Measurements from ENCODE around the gene PTOV1.
A peak's percentile ranks its signal among the peaks of the same experiment; 100 is the strongest.

The PTOV1 gene

DNA sequence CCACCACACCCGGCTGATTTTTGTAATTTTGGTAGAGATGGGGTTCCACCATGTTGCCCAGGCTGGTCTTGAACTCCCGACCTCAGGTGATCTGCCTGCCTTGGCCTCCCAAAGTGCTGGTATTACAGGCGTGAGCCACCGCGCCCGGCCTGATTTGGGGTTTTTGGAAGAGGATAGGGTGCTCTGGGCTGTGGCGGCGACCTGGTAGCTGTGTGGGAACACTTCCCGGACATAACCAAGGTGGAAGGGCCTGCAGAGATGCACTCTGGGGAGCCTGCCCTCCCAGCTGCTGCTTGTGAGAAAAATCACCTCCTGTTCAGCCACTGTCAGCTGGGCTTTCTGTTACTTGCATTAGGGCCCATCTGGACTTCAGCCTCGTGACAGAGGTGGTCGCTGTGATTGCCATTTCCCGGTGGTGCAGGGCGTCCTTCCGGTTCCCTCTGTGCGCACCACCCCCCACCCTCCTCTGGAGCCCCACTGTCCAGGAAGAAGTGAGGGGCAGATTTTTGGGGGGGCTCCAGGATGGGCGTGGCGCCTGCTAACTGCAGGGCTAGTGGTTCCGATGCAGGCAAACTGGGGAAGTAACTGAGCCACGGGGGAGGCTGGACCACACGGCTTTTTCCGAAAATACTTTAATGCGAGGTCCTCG, 38.2 kb downstream of the PTOV1 start:
- TF ChIP-seq TAF1 (IDR thresholded peaks at IDR 0.05; ENCODE audit: low read depth, low read length) (no peak), POLR2AphosphoS5 (IDR thresholded peaks at IDR 0.05; ENCODE audit: low read depth, low read length) (no peak), PAX5 (IDR thresholded peaks at IDR 0.05; ENCODE audit: insufficient read depth, low read length, severe bottlenecking) (no peak), POU2F2 (IDR thresholded peaks at IDR 0.05; ENCODE audit: low read depth, low read length) (no peak), POLR2A (IDR thresholded peaks at IDR 0.05; ENCODE audit: low read depth, low read length) (no peak), SPI1 (IDR thresholded peaks at IDR 0.05; ENCODE audit: low read depth, low read length) (no peak)
- FAIRE-seq, result no peak
- no peak for DNase-seq (ENCODE audit: insufficient read length, low spot score)

GRCh38 chr19:49889687-49890348, 38.9 kb downstream of the PTOV1 start:
- FAIRE-seq (peak; percentile 96), DNase-seq (ENCODE audit: insufficient read length, low spot score) (peak; percentile 59)
- TF ChIP-seq PAX5 (IDR thresholded peaks at IDR 0.05; ENCODE audit: insufficient read depth, low read length, severe bottlenecking), result no peak
- TF ChIP-seq SPI1 (IDR thresholded peaks at IDR 0.05; ENCODE audit: low read depth, low read length), result no peak
- no peak for TF ChIP-seq POLR2A (IDR thresholded peaks at IDR 0.05; ENCODE audit: low read depth, low read length)
- TF ChIP-seq POU2F2 (IDR thresholded peaks at IDR 0.05; ENCODE audit: low read depth, low read length), result no peak
- TF ChIP-seq TAF1 (IDR thresholded peaks at IDR 0.05; ENCODE audit: low read depth, low read length), result no peak
- no peak for TF ChIP-seq POLR2AphosphoS5 (IDR thresholded peaks at IDR 0.05; ENCODE audit: low read depth, low read length)

- DNase-seq (ENCODE audit: insufficient read length, low spot score), result peak; percentile 80
Measured at GRCh38 chr19:49890349-49891311, 39.7 kb downstream of the PTOV1 start.

DNA sequence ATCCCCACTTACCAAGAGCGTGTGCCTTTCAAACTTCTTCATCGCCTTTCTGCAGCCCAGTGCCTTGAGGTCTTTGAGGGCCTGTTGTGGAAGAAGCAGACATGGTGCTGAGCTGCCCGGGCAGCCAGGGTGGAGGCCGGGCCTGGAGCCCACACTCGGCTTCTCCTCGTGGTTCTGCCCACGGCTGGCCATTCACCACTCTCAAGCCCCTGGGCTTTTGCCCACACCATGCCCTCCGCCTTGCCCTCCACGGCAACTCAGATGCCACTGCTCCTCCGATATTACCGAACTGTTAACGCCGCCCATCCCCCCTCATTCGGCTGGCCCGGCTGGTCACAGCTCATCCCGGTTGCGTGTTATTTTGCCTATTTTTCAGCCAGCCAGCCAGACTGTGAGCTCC, 40.4 kb downstream of the PTOV1 start:
- TF ChIP-seq POLR2A (IDR thresholded peaks at IDR 0.05; ENCODE audit: low read depth, low read length) (no peak), TAF1 (IDR thresholded peaks at IDR 0.05; ENCODE audit: low read depth, low read length) (no peak), SPI1 (IDR thresholded peaks at IDR 0.05; ENCODE audit: low read depth, low read length) (no peak), PAX5 (IDR thresholded peaks at IDR 0.05; ENCODE audit: insufficient read depth, low read length, severe bottlenecking) (no peak), POLR2AphosphoS5 (IDR thresholded peaks at IDR 0.05; ENCODE audit: low read depth, low read length) (no peak), POU2F2 (IDR thresholded peaks at IDR 0.05; ENCODE audit: low read depth, low read length) (no peak)
- FAIRE-seq, result no peak
- DNase-seq (ENCODE audit: insufficient read length, low spot score), result no peak

More at GRCh38 chr19:49890349-49891311, 39.7 kb downstream of the PTOV1 start:
- FAIRE-seq, result no peak
- TF ChIP-seq POU2F2 (IDR thresholded peaks at IDR 0.05; ENCODE audit: low read depth, low read length), result no peak
- TF ChIP-seq POLR2AphosphoS5 (IDR thresholded peaks at IDR 0.05; ENCODE audit: low read depth, low read length), result no peak
- TF ChIP-seq SPI1 (IDR thresholded peaks at IDR 0.05; ENCODE audit: low read depth, low read length), result no peak
- TF ChIP-seq TAF1 (IDR thresholded peaks at IDR 0.05; ENCODE audit: low read depth, low read length), result no peak
- no peak for TF ChIP-seq POLR2A (IDR thresholded peaks at IDR 0.05; ENCODE audit: low read depth, low read length)
- no peak for TF ChIP-seq PAX5 (IDR thresholded peaks at IDR 0.05; ENCODE audit: insufficient read depth, low read length, severe bottlenecking)

DNA sequence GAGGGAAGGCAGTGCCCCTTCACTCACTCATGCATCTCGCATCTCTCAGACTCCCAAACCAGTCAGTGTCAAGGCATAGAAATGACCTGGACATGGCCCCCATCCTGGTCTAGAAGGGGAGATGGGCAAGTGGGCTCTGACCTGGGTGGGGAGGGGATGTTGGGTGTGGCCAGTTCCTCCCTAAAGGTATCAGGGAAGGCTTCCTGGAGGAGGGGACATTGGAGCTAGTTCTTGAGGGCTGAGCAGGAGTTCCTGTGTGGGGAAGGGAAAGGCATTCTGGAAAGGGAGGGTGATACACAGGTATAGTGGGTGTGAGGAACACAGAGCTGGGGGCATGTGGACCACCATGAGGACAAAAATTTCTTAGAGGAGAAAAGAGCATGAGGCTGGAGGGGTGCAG, 41.8 kb downstream of the PTOV1 start:
- TF ChIP-seq PAX5 (IDR thresholded peaks at IDR 0.05; ENCODE audit: insufficient read depth, low read length, severe bottlenecking), result no peak
- no peak for TF ChIP-seq POLR2A (IDR thresholded peaks at IDR 0.05; ENCODE audit: low read depth, low read length)
- no peak for TF ChIP-seq TAF1 (IDR thresholded peaks at IDR 0.05; ENCODE audit: low read depth, low read length)
- no peak for TF ChIP-seq SPI1 (IDR thresholded peaks at IDR 0.05; ENCODE audit: low read depth, low read length)
- TF ChIP-seq POU2F2 (IDR thresholded peaks at IDR 0.05; ENCODE audit: low read depth, low read length), result no peak
- TF ChIP-seq POLR2AphosphoS5 (IDR thresholded peaks at IDR 0.05; ENCODE audit: low read depth, low read length), result no peak
- FAIRE-seq, result no peak

DNA sequence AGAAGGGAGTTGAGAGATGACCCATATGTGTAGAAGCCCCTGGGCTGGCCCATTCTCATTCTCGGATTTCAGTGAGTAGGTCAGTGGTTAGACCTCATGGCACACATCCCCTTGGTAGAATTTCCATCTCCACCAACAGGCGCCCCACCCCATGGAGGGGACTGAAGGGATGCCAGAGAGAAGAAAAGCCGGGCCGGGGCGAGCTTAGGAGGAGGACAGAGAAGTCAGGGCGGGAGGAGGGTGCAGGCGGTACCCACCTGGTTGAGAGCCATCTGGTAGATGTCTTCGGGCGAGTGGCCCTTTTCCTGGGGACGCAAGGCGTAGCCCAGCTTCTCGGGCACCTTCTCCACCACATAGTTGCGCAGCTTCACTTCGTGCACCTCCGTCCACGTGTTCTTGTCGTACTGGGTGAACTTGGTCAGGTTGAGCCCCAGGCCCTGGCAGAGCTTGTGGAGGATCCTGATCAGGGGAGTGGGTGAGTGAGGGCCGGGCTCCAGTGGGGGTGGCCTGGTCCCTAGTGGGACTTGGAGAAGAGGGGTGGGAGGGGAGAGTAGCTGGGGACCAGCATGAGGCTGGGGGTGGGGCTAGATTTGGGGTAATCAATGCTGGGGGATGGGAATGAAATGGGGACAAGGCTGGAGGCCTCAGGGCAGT, 43.2 kb downstream of the PTOV1 start:
- no peak for FAIRE-seq

More for the DNA sequence above, 41.8 kb downstream of the PTOV1 start:
- DNase-seq (ENCODE audit: insufficient read length, low spot score), result no peak

DNA sequence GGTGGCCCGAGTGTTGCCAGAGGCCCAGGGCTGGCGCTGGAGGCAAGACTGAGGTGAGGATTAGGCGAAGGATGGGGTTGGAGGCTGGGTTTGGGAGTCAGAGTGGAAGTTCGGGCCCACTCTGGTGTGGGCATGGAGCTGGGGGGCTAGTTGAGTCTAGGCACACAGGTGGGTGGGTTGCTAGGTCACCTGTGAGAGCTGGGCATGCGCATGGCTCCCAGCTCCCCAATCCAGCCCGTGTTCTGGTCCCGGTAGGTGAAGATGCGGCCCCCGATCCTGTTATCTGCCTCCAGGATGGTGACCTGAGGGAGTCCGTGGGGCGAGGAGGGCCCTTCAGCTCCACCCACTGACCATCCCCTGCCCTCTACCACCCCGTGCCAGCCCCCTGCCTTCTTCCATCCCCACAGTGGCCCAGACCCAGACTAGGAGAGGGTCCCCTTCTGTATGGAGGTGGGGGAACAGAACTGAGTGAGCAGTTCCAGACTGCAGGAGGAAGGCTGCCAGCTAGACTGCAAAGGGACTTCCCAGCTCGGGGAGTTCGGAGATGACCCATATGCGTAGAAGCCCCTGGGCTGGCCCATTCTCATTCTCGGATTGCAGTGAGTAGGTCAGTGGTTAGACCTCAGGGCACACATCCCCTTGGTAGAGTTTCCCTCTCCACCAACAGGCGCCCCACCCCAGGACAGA, 44.1 kb downstream of the PTOV1 start:
- TF ChIP-seq PAX5 (IDR thresholded peaks at IDR 0.05; ENCODE audit: insufficient read depth, low read length, severe bottlenecking), result no peak
- TF ChIP-seq TAF1 (IDR thresholded peaks at IDR 0.05; ENCODE audit: low read depth, low read length), result peak; percentile 21; the same call in 1 of the 2 replicates
- peak; percentile 68 for TF ChIP-seq SPI1 (IDR thresholded peaks at IDR 0.05; ENCODE audit: low read depth, low read length)
- TF ChIP-seq POLR2AphosphoS5 (IDR thresholded peaks at IDR 0.05; ENCODE audit: low read depth, low read length), result no peak
- FAIRE-seq (peak; percentile 43), DNase-seq (ENCODE audit: insufficient read length, low spot score) (peak; percentile 44)

More for the DNA sequence above, 43.2 kb downstream of the PTOV1 start:
- TF ChIP-seq POLR2A (IDR thresholded peaks at IDR 0.05; ENCODE audit: low read depth, low read length) (no peak), POU2F2 (IDR thresholded peaks at IDR 0.05; ENCODE audit: low read depth, low read length) (no peak)
- no peak for DNase-seq (ENCODE audit: insufficient read length, low spot score)

DNA sequence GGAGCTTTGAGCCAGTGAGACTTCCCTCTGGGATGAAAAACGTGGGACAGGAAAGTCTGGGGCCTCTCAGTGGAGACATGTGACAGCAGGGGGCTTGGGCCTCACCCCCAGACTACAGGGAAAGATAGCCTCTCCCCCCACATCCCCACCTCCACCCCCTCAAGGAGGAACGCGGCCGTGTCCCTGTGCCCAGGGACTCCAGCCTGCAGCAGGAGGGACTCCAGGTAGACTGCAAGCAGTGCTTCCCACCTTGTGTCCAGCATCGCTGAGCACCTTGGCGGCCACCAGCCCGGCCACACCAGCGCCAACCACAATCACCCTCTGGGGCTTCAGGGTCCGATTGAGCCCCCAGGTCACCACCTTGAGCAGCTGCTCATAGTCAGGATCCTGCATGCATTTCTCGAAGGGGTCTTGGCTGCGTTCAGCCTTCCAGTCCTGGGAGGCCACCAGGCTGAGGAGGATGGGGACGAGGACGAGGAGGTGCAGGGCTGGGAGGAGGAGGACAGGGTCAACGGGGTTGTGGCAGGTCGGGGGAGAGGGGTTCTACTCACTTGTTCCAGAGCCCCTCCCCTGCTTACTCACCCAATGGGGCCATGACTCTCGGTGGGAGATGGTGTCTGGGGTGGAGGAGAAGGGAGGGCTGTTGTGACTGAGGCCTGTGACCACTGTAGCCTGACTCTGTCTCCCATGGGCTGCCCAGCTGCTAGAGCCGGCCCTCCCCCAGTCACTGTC, 44.8 kb downstream of the PTOV1 start:
- peak; percentile 86 for FAIRE-seq
- peak; percentile 42 for DNase-seq (ENCODE audit: insufficient read length, low spot score)
- TF ChIP-seq TAF1 (IDR thresholded peaks at IDR 0.05; ENCODE audit: low read depth, low read length) (0 out of 2 replicates have a peak, but pooled peaks have one; percentile 6), POU2F2 (IDR thresholded peaks at IDR 0.05; ENCODE audit: low read depth, low read length) (peak; percentile 46; the same call in 1 of the 2 replicates), POLR2AphosphoS5 (IDR thresholded peaks at IDR 0.05; ENCODE audit: low read depth, low read length) (peak; percentile 15; the same call in 1 of the 2 replicates), POLR2A (IDR thresholded peaks at IDR 0.05; ENCODE audit: low read depth, low read length) (no peak; the same call in 1 of the 2 replicates)

Measured in GM12891 (cell line).